NT2/D1 (cell line): ENCODE results near the gene RGS14.

Experiments used
- DNase-seq: peaks from one replicate; pipeline ENCODE4 v3.0.0-alpha.2; 2011; ENCODE audit warnings: low read depth, low spot score
- H3K27me3 ChIP-seq: 2 replicates; pipeline ENCODE4 v1.6.0; 2011; ENCODE audit warnings: mild to moderate bottlenecking; ENCODE audit not compliant: insufficient read length, insufficient read depth
- H3K36me3 ChIP-seq: 2 replicates; pipeline ENCODE4 v1.6.1; 2011; ENCODE audit warnings: mild to moderate bottlenecking, low read length, mixed read lengths; ENCODE audit not compliant: insufficient read depth, insufficient read length
- H3K4me1 ChIP-seq: 2 replicates; pipeline ENCODE4 v1.5.1; 2011; ENCODE audit not compliant: insufficient read depth, insufficient read length
- H3K4me3 ChIP-seq: 2 replicates; pipeline ENCODE4 v1.5.1; 2011; ENCODE audit warnings: low read depth; ENCODE audit not compliant: insufficient read length
- H3K9ac ChIP-seq: 2 replicates; pipeline ENCODE4 v1.6.0; 2011; ENCODE audit warnings: low read depth; ENCODE audit not compliant: insufficient read length
- H3K9me3 ChIP-seq: 2 replicates; pipeline ENCODE4 v1.5.1; 2011; ENCODE audit warnings: mild to moderate bottlenecking, low read length; ENCODE audit not compliant: insufficient read depth
- SUZ12 ChIP-seq: IDR thresholded peaks from 2 replicates; pipeline ENCODE4 v1.6.1; 2011; ENCODE audit not compliant: insufficient read length, insufficient read depth; ENCODE audit errors: extremely low read depth
- YY1 ChIP-seq: IDR thresholded peaks from 2 replicates; pipeline ENCODE4 v1.6.1; 2011; ENCODE audit not compliant: insufficient read length, insufficient read depth
- ZNF274 ChIP-seq: IDR thresholded peaks from 2 replicates; pipeline ENCODE4 v1.6.1; 2011; ENCODE audit warnings: mild to moderate bottlenecking, low read depth, low read length

RGS14 gene

DNA sequence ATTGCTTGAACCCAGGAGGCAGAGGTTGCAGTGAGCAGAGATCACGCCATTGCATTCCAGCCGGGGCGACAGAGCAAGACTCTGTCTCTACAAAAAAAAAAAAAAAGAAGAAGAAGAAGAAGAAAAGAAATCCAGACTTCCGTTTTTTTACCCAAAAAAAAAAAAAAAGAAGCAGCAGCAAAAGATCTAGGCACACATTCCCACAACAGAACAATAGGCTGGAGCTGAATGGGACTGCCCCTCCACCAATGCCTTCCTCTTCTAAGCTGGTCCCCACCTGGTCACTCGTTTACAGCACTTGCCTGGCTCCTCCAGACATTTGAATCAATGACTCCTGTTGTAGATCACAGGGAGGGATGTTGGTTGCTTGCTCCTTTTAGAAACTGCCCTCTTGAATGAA is 4.6 kb upstream of the RGS14 start:
- Histone ChIP-seq H3K4me3 (no peak overlapping the region), H3K4me1 (peaks cover 4% of the 10 kb centered on the region), H3K9me3 (peaks cover 6% of the 10 kb centered on the region; the same call in 1 of the 2 replicates), H3K9ac (no peak overlapping the region), H3K27me3 (peaks cover 3% of the 10 kb centered on the region), H3K36me3 (peaks cover 18% of the 10 kb centered on the region)
- DNase-seq = no peak
- no peak for TF ChIP-seq YY1
- no peak for TF ChIP-seq SUZ12
- TF ChIP-seq ZNF274 = no peak

DNA sequence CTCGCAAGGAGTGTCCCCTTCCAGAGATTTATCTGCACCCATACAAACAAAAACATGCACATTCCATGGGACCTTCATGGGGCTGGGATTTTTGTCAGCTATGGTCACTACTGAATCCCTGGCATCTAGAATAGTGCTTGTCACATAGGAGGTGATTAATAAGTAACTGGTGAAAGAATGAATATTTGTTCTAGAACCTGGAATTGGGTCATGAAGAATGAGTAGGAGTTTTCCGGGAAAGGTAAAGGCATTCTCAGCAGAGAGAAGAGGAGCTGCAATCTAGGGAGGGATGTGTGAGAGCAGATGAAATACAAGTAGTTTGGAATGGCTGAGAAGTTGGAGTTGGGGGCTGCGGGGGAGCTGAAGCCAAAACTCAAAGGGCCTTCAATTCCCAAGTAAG is 3.5 kb upstream of the RGS14 start:
- Histone ChIP-seq H3K9me3 (peaks cover 6% of the 10 kb centered on the region; the same call in 1 of the 2 replicates), H3K9ac (no peak overlapping the region), H3K4me1 (peaks cover 7% of the 10 kb centered on the region), H3K4me3 (no peak overlapping the region), H3K27me3 (peaks cover 3% of the 10 kb centered on the region), H3K36me3 (peaks cover 14% of the 10 kb centered on the region)
- TF ChIP-seq SUZ12 = no peak
- no peak for TF ChIP-seq YY1
- no peak for TF ChIP-seq ZNF274
- no peak for DNase-seq

DNA sequence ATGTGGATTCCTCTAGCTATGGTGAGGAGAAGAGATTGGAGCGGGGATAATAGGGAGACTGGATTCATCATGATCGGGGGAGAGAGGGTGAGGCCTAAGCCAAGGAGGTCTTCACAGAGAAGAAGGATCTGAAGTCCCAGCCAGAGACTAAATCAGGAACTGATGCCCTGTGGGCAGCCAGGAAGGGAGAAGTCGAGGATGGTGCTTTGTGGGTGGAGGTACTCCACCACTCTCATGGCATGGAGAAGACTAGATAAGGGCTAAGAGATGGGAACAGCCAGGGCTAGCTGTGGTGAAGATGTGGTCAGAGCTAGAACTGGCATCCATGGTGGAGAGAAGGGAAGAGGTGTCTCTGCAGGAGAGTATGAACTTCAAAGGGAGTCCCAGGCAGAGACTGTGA is 3.0 kb upstream of the RGS14 start:
- Histone ChIP-seq H3K4me3 (no peak overlapping the region), H3K4me1 (peaks cover 7% of the 10 kb centered on the region), H3K9me3 (peaks cover 6% of the 10 kb centered on the region; the same call in 1 of the 2 replicates), H3K36me3 (peaks cover 9% of the 10 kb centered on the region), H3K9ac (no peak overlapping the region), H3K27me3 (peaks cover 3% of the 10 kb centered on the region)
- DNase-seq = no peak
- TF ChIP-seq SUZ12 (no peak), ZNF274 (no peak), YY1 (no peak)

DNA sequence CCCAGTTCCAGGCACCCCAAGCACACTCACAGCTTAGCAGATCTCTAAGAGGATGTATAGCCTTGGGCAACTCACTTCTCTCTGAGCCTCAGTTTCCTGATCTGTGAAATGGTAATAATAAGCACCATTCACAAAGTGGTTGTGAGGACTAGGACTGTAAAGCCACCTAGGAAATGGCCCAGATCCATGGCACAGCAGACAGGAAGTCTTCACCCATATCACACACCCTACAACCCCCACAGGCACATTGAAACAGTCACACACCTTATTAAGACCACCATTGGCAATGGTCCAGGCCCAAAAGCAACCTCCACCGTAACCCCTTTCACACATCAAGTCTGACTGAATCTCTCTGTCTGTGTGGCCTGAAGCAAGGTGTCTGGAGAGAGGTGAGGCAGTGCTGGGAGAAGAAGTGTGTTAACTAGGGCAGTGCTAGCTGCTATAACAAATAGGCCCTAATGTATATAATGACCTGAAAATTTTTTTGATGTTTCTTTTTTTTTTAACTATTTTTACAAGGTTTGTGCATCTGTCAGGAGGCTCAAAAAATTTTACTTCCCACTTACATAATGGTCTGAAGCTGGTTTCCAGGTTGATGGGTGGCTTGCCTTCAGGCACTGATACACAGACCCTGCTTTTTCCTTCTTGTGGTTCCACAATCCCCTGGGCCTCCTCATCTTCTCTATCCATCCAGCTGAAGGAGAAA is 2.4 kb upstream of the RGS14 start:
- Histone ChIP-seq H3K36me3 (peaks cover 3% of the 10 kb centered on the region), H3K4me3 (no peak overlapping the region), H3K4me1 (peaks cover 5% of the 10 kb centered on the region), H3K27me3 (peaks cover 3% of the 10 kb centered on the region), H3K9ac (no peak overlapping the region), H3K9me3 (peaks cover 6% of the 10 kb centered on the region; the same call in 1 of the 2 replicates)
- no peak for TF ChIP-seq YY1
- TF ChIP-seq SUZ12 = no peak
- no peak for TF ChIP-seq ZNF274
- no peak for DNase-seq

GRCh38 chr5:177355868-177356168 is 1.9 kb upstream of the RGS14 start:
- Histone ChIP-seq H3K36me3 (no peaks in the 10 kb centered on the region), H3K27me3 (peaks cover 3% of the 10 kb centered on the region), H3K4me3 (no peak overlapping the region), H3K9ac (no peak overlapping the region), H3K4me1 (peaks cover 5% of the 10 kb centered on the region), H3K9me3 (peaks cover 6% of the 10 kb centered on the region; the same call in 1 of the 2 replicates)
- no peak for DNase-seq
- no peak for TF ChIP-seq ZNF274
- no peak for TF ChIP-seq SUZ12
- TF ChIP-seq YY1 = no peak

GRCh38 chr5:177356746-177357145 is 978 bp upstream of the RGS14 start:
- H3K4me1 ChIP-seq = peaks cover 5% of the 10 kb centered on the region
- no peak overlapping the region for H3K9ac ChIP-seq
- H3K9me3 ChIP-seq = peaks cover 6% of the 10 kb centered on the region; the same call in 1 of the 2 replicates
- no peak for DNase-seq
- TF ChIP-seq ZNF274 = no peak
- no peak for TF ChIP-seq SUZ12
- no peak for TF ChIP-seq YY1
- no peak overlapping the region for H3K4me3 ChIP-seq
- peaks cover 3% of the 10 kb centered on the region for H3K27me3 ChIP-seq
- H3K36me3 ChIP-seq = no peaks in the 10 kb centered on the region

- Histone ChIP-seq H3K27me3 (peaks cover 5% of the 10 kb centered on the region), H3K4me3 (no peak overlapping the region), H3K9me3 (peaks cover 6% of the 10 kb centered on the region; the same call in 1 of the 2 replicates), H3K9ac (no peak overlapping the region), H3K4me1 (peaks cover 6% of the 10 kb centered on the region), H3K36me3 (no peaks in the 10 kb centered on the region)
- TF ChIP-seq YY1 = no peak
- no peak for TF ChIP-seq ZNF274
- no peak for TF ChIP-seq SUZ12
- DNase-seq = no peak
Observed at GRCh38 chr5:177357146-177357458, 622 bp upstream of the RGS14 start.
